ENCODE measurements around the gene SYNE2.

Gene SYNE2

DNA sequence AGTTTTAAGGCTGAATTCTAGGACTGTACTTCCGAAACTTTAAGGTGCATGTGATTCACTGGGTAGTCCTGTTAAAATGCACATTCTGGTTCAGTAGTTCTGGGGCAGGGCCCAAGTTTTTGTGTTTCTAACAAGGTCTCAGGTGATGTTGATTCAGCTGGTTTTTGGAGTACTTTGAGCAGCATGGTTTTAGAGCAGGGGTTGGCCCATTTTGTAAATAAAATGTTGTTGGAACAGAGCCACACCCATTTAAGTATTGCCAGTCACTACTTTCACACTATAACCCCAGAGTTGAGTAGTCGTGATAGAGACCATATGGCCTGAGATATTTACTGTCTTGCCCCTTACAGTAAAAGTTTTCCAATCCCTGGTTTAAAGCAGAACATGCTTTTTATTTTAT is 111.3 kb downstream of the SYNE2 start:
- TF ChIP-seq CTCF (IDR thresholded peaks at IDR 0.05; ENCODE audit: control insufficient read depth, insufficient read depth, low read depth, low read length, missing control alignments), result no peak
- H3K4me3 ChIP-seq (ENCODE audit: control insufficient read depth, low read depth, low read length), result no peak overlapping the region
- no peak for DNase-seq (ENCODE audit: low read depth)

GRCh38 chr14:63966407-63966806 is 113.6 kb downstream of the SYNE2 start:
- H3K4me3 ChIP-seq (ENCODE audit: control insufficient read depth, low read depth, low read length), result no peak overlapping the region
- no peak for TF ChIP-seq CTCF (IDR thresholded peaks at IDR 0.05; ENCODE audit: control insufficient read depth, insufficient read depth, low read depth, low read length, missing control alignments)
- DNase-seq (ENCODE audit: low read depth), result no peak

GRCh38 chr14:63972323-63972932 is 119.6 kb downstream of the SYNE2 start:
- DNase-seq (ENCODE audit: low read depth), result no peak
- TF ChIP-seq CTCF (IDR thresholded peaks at IDR 0.05; ENCODE audit: control insufficient read depth, insufficient read depth, low read depth, low read length, missing control alignments), result no peak
- H3K4me3 ChIP-seq (ENCODE audit: control insufficient read depth, low read depth, low read length), result no peak overlapping the region

GRCh38 chr14:63974176-63974575 is 121.4 kb downstream of the SYNE2 start:
- no peak for DNase-seq (ENCODE audit: low read depth)
- no peak overlapping the region for H3K4me3 ChIP-seq (ENCODE audit: control insufficient read depth, low read depth, low read length)
- TF ChIP-seq CTCF (IDR thresholded peaks at IDR 0.05; ENCODE audit: control insufficient read depth, insufficient read depth, low read depth, low read length, missing control alignments), result no peak

DNA sequence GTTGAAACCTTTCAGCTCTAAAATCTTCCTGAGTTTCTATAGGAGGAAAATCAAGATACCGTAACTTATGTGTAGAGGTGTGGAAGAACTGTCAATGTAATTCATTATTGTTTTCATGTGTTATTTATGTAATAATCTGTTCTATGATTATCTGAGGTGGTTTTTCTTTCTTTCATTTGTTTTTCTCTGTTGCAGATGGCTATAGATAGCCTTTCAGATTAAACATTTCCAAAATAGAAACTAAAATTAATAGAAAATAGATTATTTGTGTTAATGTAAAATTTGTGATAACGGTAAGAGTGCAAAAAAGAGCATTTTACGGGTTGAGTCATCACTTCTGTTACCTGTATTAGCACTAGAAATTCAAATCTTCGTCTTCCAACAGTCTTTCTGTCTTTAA is 128.8 kb downstream of the SYNE2 start:
- TF ChIP-seq CTCF (IDR thresholded peaks at IDR 0.05; ENCODE audit: control insufficient read depth, insufficient read depth, low read depth, low read length, missing control alignments), result no peak
- no peak overlapping the region for H3K4me3 ChIP-seq (ENCODE audit: control insufficient read depth, low read depth, low read length)
- DNase-seq (ENCODE audit: low read depth), result no peak

GRCh38 chr14:63982156-63982555 is 129.4 kb downstream of the SYNE2 start:
- H3K4me3 ChIP-seq (ENCODE audit: control insufficient read depth, low read depth, low read length), result no peak overlapping the region
- DNase-seq (ENCODE audit: low read depth), result no peak
- no peak for TF ChIP-seq CTCF (IDR thresholded peaks at IDR 0.05; ENCODE audit: control insufficient read depth, insufficient read depth, low read depth, low read length, missing control alignments)

DNA sequence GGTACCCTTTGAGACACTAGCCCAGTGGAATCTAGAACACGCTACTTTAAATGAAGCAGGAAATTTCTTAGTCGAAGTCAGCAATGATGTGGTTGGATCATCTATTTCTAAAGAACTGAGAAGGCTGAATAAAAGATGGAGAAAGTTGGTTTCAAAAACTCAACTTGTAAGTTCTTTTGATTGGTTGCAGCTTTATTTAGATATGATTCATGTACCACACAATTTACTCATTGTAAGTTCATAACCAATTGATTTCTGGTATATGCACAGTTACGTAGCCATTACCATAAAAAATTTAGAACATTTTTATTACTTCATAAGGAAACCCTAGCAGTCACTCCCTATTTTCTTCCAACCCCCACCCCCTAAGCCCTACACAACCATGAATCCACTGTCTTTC is 129.8 kb downstream of the SYNE2 start:
- no peak for TF ChIP-seq CTCF (IDR thresholded peaks at IDR 0.05; ENCODE audit: control insufficient read depth, insufficient read depth, low read depth, low read length, missing control alignments)

More for the DNA sequence above, 129.8 kb downstream of the SYNE2 start:
- H3K4me3 ChIP-seq (ENCODE audit: control insufficient read depth, low read depth, low read length), result no peak overlapping the region
- no peak for DNase-seq (ENCODE audit: low read depth)

Measured in AG09309 (cell line).